Right lobe of liver (tissue), 4 donors: ENCODE results near the gene MAP3K1.

Experiments used
- CTCF ChIP-seq, 4 donors: fragments of 200-600 bp in 3 of 4; fragments of 450-650 bp in 1 of 4; IDR thresholded peaks; one replicate each; pipeline versions ENCODE4 v1.5.1 to v1.8.0; 2016 to 2022; ENCODE audit warnings: antibody characterized with exemption in 4 of 4, mild to moderate bottlenecking in 2 of 4
- POLR2A ChIP-seq: fragments of 450-650 bp; IDR thresholded peaks from one replicate; pipeline ENCODE4 v1.6.1; 2017; ENCODE audit warnings: antibody characterized with exemption, mild to moderate bottlenecking
- donor health status: DM: no; HTN: no; CAD: no.
- donor health status: DM: no; HTN: no; CAD: no.
- donor health status: DM: no; HTN: yes; CAD: no.

- TF ChIP-seq POLR2A (no peak), CTCF (IDR thresholded peaks at IDR 0.05) (no peak)
Observed at GRCh38 chr5:56893251-56893951, 78.1 kb downstream of the MAP3K1 start.
